GM18505 (cell line): ENCODE results near the gene CCRL2.

ENCODE experiments used
- ATAC-seq: cut with Tn5 transposase; IDR thresholded peaks from one replicate; pipeline ENCODE4 v1.9.1; 2021; ENCODE audit not compliant: unreplicated experiment
- POLR2A ChIP-seq: IDR thresholded peaks from 4 replicates; pipeline ENCODE4 v1.6.1; 2011; ENCODE audit warnings: borderline replicate concordance; ENCODE audit not compliant: insufficient read depth, insufficient read length; ENCODE audit errors: extremely low read depth

CCRL2 gene

GRCh38 chr3:46407970-46408369 lies 911 bp downstream of the CCRL2 start:
- TF ChIP-seq POLR2A = no peak
- no peak for ATAC-seq

- no peak for ATAC-seq
- TF ChIP-seq POLR2A = no peak
Measured at GRCh38 chr3:46408853-46409252, 1.8 kb downstream of the CCRL2 start.

GRCh38 chr3:46409739-46410489 lies 2.9 kb downstream of the CCRL2 start:
- no peak for TF ChIP-seq POLR2A
- ATAC-seq = no peak

GRCh38 chr3:46410669-46411068 lies 3.6 kb downstream of the CCRL2 start:
- ATAC-seq = no peak
- TF ChIP-seq POLR2A = no peak

GRCh38 chr3:46411271-46411670 lies 4.2 kb downstream of the CCRL2 start:
- no peak for TF ChIP-seq POLR2A
- ATAC-seq = no peak

- no peak for ATAC-seq
- TF ChIP-seq POLR2A = no peak
Measured at GRCh38 chr3:46412786-46413298, 5.8 kb downstream of the CCRL2 start.

GRCh38 chr3:46413951-46414350 lies 6.9 kb downstream of the CCRL2 start:
- TF ChIP-seq POLR2A = no peak

GRCh38 chr3:46414739-46415138 lies 7.7 kb downstream of the CCRL2 start:
- no peak for ATAC-seq
- TF ChIP-seq POLR2A = no peak

More at GRCh38 chr3:46413951-46414350, 6.9 kb downstream of the CCRL2 start:
- ATAC-seq = no peak

- no peak for ATAC-seq
- TF ChIP-seq POLR2A = no peak
Measured at GRCh38 chr3:46416125-46416810, 9.2 kb downstream of the CCRL2 start.

GRCh38 chr3:46416811-46417510 lies 9.9 kb downstream of the CCRL2 start:
- TF ChIP-seq POLR2A = no peak
- ATAC-seq = no peak

- no peak for TF ChIP-seq POLR2A
Measured at GRCh38 chr3:46417841-46418611, 11.0 kb downstream of the CCRL2 start.

GRCh38 chr3:46419816-46420215 lies 12.8 kb downstream of the CCRL2 start:
- no peak for TF ChIP-seq POLR2A
- no peak for ATAC-seq

More at GRCh38 chr3:46417841-46418611, 11.0 kb downstream of the CCRL2 start:
- ATAC-seq = no peak

GRCh38 chr3:46420931-46421330 lies 13.9 kb downstream of the CCRL2 start:
- TF ChIP-seq POLR2A = no peak
- ATAC-seq = no peak
